K562 (cell line): ENCODE results near the gene OBSCN. TPM values are rescaled to one million over a fixed set of nuclear protein-coding genes. Genes with fewer than 3 reads are reported as not detected.

Experiments
- ATAC-seq: fragments of 200-7000 bp; cut with Tn5 transposase; 3 replicates; pipeline ENCODE4 v1.9.1; 2020; ENCODE audit warnings: moderate library complexity
- BruUV-seq: library from RNA; stranded (reverse); fragments of 400-500 nt; replicated peaks from 2 replicates; lab custom pipeline; 2021; lab: Mats Ljungman, UMichigan
- CTCF ChIA-PET: fragments of 300-600 bp; formaldehyde crosslinking; extraction: SDS; loops from one replicate; lab custom pipeline; 2021; ENCODE audit warnings: low intra/inter-chr PET ratio; lab: Yijun Ruan, JAX
- POLR2A ChIA-PET: fragments of 300-600, 350-650 bp; sonication (Branson Sonifier 250); formaldehyde crosslinking; extraction: SDS; loops from one replicate; lab custom pipeline; 2021; ENCODE audit warnings: antibody characterized with exemption, inconsistent platforms; lab: Yijun Ruan, JAX
- DNase-seq, 4 experiments: peaks; one replicate each; pipeline versions ENCODE4 v3.0.0 to v3.0.0-alpha.2; 2011 to 2018; ENCODE audit warnings: low spot score in 3 of 4, mixed read lengths in 3 of 4; ENCODE audit errors: extremely low read depth in 1 of 4
- FAIRE-seq: peaks from 2 replicates; lab custom pipeline; 2011; peaks lifted over from hg19 to GRCh38; lab: Jason Lieb, UNC
- H2AFZ ChIP-seq: 2 replicates; pipeline ENCODE4 v1.6.0; 2011; ENCODE audit warnings: low read depth, low read length, control low read depth, inconsistent platforms
- H3K27ac ChIP-seq: fragments of 200-600 bp; 3 replicates; pipeline ENCODE4 v1.8.0; 2011; ENCODE audit warnings: low read depth, mild to moderate bottlenecking, control low read depth, inconsistent platforms, low read length, moderate library complexity, mixed read lengths; ENCODE audit errors: extremely low read depth
- H3K27me3 ChIP-seq, 2 experiments: fragments of 300-600 bp in 1 of 2; 2 replicates in 1 of 2; 3 replicates in 1 of 2; pipeline versions ENCODE4 v1.6.0 to v1.8.0; 2011; ENCODE audit warnings: inconsistent platforms in 2 of 2, low read length in 2 of 2, mild to moderate bottlenecking in 1 of 2, mixed read lengths in 1 of 2, moderate library complexity in 1 of 2; ENCODE audit not compliant: control insufficient read depth in 2 of 2, insufficient read depth in 2 of 2
- H3K36me3 ChIP-seq: fragments of 300-600 bp; 3 replicates; pipeline ENCODE4 v1.8.0; 2011; ENCODE audit warnings: mild to moderate bottlenecking, low read length, inconsistent platforms; ENCODE audit not compliant: control insufficient read depth, insufficient read depth
- H3K4me1 ChIP-seq, 2 experiments: fragments of 200-600 bp in 1 of 2; replicated peaks in 1 of 2; 2 replicates in 1 of 2; 3 replicates in 1 of 2; pipeline versions ENCODE4 v1.5.1 to v1.8.0; 2011; ENCODE audit warnings: inconsistent platforms in 2 of 2, low read length in 2 of 2, mild to moderate bottlenecking in 1 of 2, mixed read lengths in 1 of 2, moderate library complexity in 1 of 2; ENCODE audit not compliant: control insufficient read depth in 2 of 2, insufficient read depth in 2 of 2
- H3K4me2 ChIP-seq: 2 replicates; pipeline ENCODE4 v1.6.1; 2011; ENCODE audit warnings: low read length, control low read depth, inconsistent platforms, mixed read lengths; ENCODE audit not compliant: insufficient read depth
- H3K4me3 ChIP-seq: fragments of 200-600 bp; sonication (generic), shearing (Covaris generic); 2 replicates; pipeline ENCODE4 v1.5.1; 2016; ENCODE audit warnings: control low read depth, inconsistent platforms
- H3K79me2 ChIP-seq: fragments of 200-600 bp; 3 replicates; pipeline ENCODE4 v1.8.0; 2011; ENCODE audit warnings: low read length, inconsistent platforms; ENCODE audit not compliant: control insufficient read depth, insufficient read depth
- H3K9ac ChIP-seq, 2 experiments: 2 replicates each; pipeline versions ENCODE4 v1.6.0 to v1.6.1; 2011; ENCODE audit warnings: low read depth in 2 of 2, low read length in 2 of 2, control low read depth in 1 of 2, inconsistent platforms in 1 of 2, mild to moderate bottlenecking in 1 of 2, mixed read lengths in 1 of 2; ENCODE audit not compliant: insufficient read depth in 1 of 2
- H3K9me1 ChIP-seq: one replicate; pipeline ENCODE4 v1.6.0; 2011; ENCODE audit warnings: inconsistent platforms, mild to moderate bottlenecking, low read length, moderate library complexity; ENCODE audit not compliant: control insufficient read depth, insufficient read depth
- H3K9me3 ChIP-seq: replicated peaks from 2 replicates; pipeline ENCODE4 v1.5.1; 2011; ENCODE audit warnings: low read depth, low read length, inconsistent platforms; ENCODE audit not compliant: control insufficient read depth, insufficient read depth
- H4K20me1 ChIP-seq: replicated peaks from 2 replicates; pipeline ENCODE4 v1.6.1; 2011; ENCODE audit warnings: low read length, inconsistent platforms, mixed read lengths; ENCODE audit not compliant: control insufficient read depth, insufficient read depth
- CTCF ChIP-seq, 3 experiments: IDR thresholded peaks in 2 of 3; conservative IDR thresholded peaks in 1 of 3; 2 replicates each; pipeline ENCODE4 v1.5.1; 2011 to 2012; ENCODE audit warnings: low read length in 3 of 3, mild to moderate bottlenecking in 3 of 3, control low read depth in 2 of 3, improper control_type of control experiment in 1 of 3, inconsistent platforms in 1 of 3, low read depth in 1 of 3, mixed read lengths in 1 of 3, moderate library complexity in 1 of 3; ENCODE audit not compliant: insufficient read depth in 2 of 3
- E2F5 ChIP-seq: sonication (generic); formaldehyde crosslinking; IDR thresholded peaks from 2 replicates; pipeline ENCODE4 v1.8.0; 2022; ENCODE audit warnings: mild to moderate bottlenecking, missing genetic modification reagents
- MYBL2 ChIP-seq, 2 experiments: fragments of 450-650 bp in 1 of 2; sonication (generic) in 1 of 2; formaldehyde crosslinking in 1 of 2; IDR thresholded peaks; 2 replicates each; pipeline versions ENCODE4 v1.6.1 to v1.8.1; 2017 to 2022; ENCODE audit warnings: borderline replicate concordance in 1 of 2, inconsistent platforms in 1 of 2, low read depth in 1 of 2, mild to moderate bottlenecking in 1 of 2, missing genetic modification reagents in 1 of 2, moderate library complexity in 1 of 2
- PHB ChIP-seq: fragments of 250-450 bp; sonication (Bioruptor Pico); IDR thresholded peaks from 2 replicates; pipeline ENCODE4 v1.5.0; 2021
- TRIM24 ChIP-seq, 2 experiments: fragments of 450-650 bp; IDR thresholded peaks; 2 replicates each; pipeline ENCODE4 v1.6.1; 2016
- USF1 ChIP-seq: sonication (generic); formaldehyde crosslinking; IDR thresholded peaks from 2 replicates; pipeline ENCODE4 v1.9.0; 2022; ENCODE audit warnings: mild to moderate bottlenecking, missing genetic modification reagents
- ZFP36 ChIP-seq: fragments of 150-350 bp; IDR thresholded peaks from 2 replicates; pipeline ENCODE4 v1.6.1; 2018; ENCODE audit warnings: low read length, low read depth; ENCODE audit not compliant: partially characterized antibody
- ZNF146 ChIP-seq: IDR thresholded peaks from one replicate; pipeline ENCODE4 v1.6.1; 2018; ENCODE audit warnings: missing compliant biosample characterization; ENCODE audit not compliant: unreplicated experiment
- ZNF282 ChIP-seq: sonication (generic); formaldehyde crosslinking; IDR thresholded peaks from 2 replicates; pipeline ENCODE4 v1.8.1; 2023; ENCODE audit warnings: missing genetic modification reagents
- WGBS: fragments of 100-300 bp; shearing (Covaris generic); methylation state at CpG from one replicate; pipeline ENCODE4 v1.1.6; 2016; ENCODE audit warnings: low coverage, mixed read lengths; ENCODE audit not compliant: insufficient coverage; ENCODE audit errors: missing lambda C conversion rate; 5-methylcytosine and 5-hydroxymethylcytosine counted together
- in situ Hi-C: fragments of 300-500 bp; cut with MboI; formaldehyde crosslinking; loops from 4 replicates; pipeline ENCODE4 v1.15.0; 2018; ENCODE audit warnings: inconsistent platforms, mixed read lengths
- intact Hi-C: fragments of 100-400 bp; cut with micrococcal nuclease; formaldehyde crosslinking; loops from 2 replicates; pipeline ENCODE4 v1.14.2; 2022
- polyA plus RNA-seq, 8 experiments: library from polyadenylated mRNA; depleted of rRNA in 4 of 8; stranded (reverse) in 5 of 8; unstranded in 3 of 8; fragments of >200 nt; fragmentation: Nextera tagmentation in 2 of 8; fragmentation: Illumina TruSeq in 1 of 8; extraction: Ambion mirVana in 2 of 8; extraction: Trizol in 1 of 8; gene quantifications; 2 replicates each; pipeline versions ENCODE4 v1.2.1 to v1.2.3, GENCODE V29; 2011 to 2014; ENCODE audit warnings: inconsistent platforms in 1 of 8, missing spikeins in 1 of 8
- total RNA-seq, 7 experiments: library from RNA; depleted of rRNA in 6 of 7; stranded (reverse); fragments of >200 nt in 6 of 7; fragmentation: Illumina TruSeq in 2 of 7; extraction: Trizol in 2 of 7; gene quantifications; 2 replicates each; pipeline versions ENCODE4 v1.2.1 to v1.2.3, GENCODE V29; 2011 to 2021; ENCODE audit warnings: low replicate concordance in 1 of 7

The OBSCN gene
- total and polyA plus RNA-seq, 9 of the 15 experiments (the other 6 are each of a cell fraction or from before 2014, with no cell fraction given), result 0.18 to 19.7 (median 3.6) TPM

- DNase-seq, result no peak
- H2AFZ ChIP-seq, result peak overlapping the region; percentile 90; the same call in 1 of the 2 replicates
- no TSS peak for BruUV-seq
- no peak for FAIRE-seq
- in situ Hi-C loops, result no loop called here
- TF ChIP-seq ZFP36 (peak; percentile 14), CTCF (IDR thresholded peaks at IDR 0.05 in 2 of 3, conservative IDR thresholded peaks at IDR 0.05 in 1 of 3; ENCODE audit: insufficient read depth in 2 of 3, low read depth in 1 of 3, low read length in 3 of 3) (peak in 1 of 3 experiments; percentile 2; a peak in 1 of 6 replicates), E2F5 (0 out of 2 replicates have a peak, but pooled peaks have one; percentile 27), ZNF282 (CRISPR knock-in tag) (0 out of 2 replicates have a peak, but pooled peaks have one; percentile 67), MYBL2 (IDR thresholded peaks at IDR 0.05; ENCODE audit: low read depth) (no peak), MYBL2 (CRISPR knock-in tag; IDR thresholded peaks at IDR 0.05; ENCODE audit: borderline replicate concordance) (0 out of 2 replicates have a peak, but pooled peaks have one; percentile 48), USF1 (CRISPR knock-in tag) (peak; percentile 7; the same call in 1 of the 2 replicates), TRIM24 (IDR thresholded peaks at IDR 0.05) (no peak), ZNF146 (no peak), PHB (CRISPR knock-in tag) (0 out of 2 replicates have a peak, but pooled peaks have one; percentile 8)
- TF ChIP-seq, all 486 proteins: peak for 7
- Histone ChIP-seq H3K9ac (peak overlapping the region; percentile 63 to 96; a peak in 3 of 4 replicates), H3K27me3 (no peaks in the 10 kb centered on the region), H3K27ac (no peak overlapping the region), H3K79me2 (peaks cover 2% of the 10 kb centered on the region; the same call in 1 of the 3 replicates), H3K4me2 (peak overlapping the region; percentile 88), H3K9me3 (no peaks in the 10 kb centered on the region), H4K20me1 (no peaks in the 10 kb centered on the region; the same call in 1 of the 2 replicates), H3K9me1 (peaks cover 6% of the 10 kb centered on the region), H3K36me3 (peaks cover 7% of the 10 kb centered on the region; the same call in 1 of the 3 replicates), H3K4me3 (peak overlapping the region; percentile 54; the same call in 1 of the 2 replicates), H3K4me1 (peaks cover 5 to 73% of the 10 kb centered on the region in 2 experiments; a peak in 3 of 5 replicates)
- ChIA-PET CTCF (no interaction called here), POLR2A (interaction anchor here (0.9 to 2.3 kb wide), 5 partner anchors 9 to 183 kb away, joined by 3 to 10 read pairs (median 3); a partner anchor contains a TSS)
- 89% methylated on average over 25 of the region's 25 CpGs for WGBS
- no peak for ATAC-seq
- intact Hi-C loops, result no loop called here
Observed at GRCh38 chr1:228274452-228275178, 66.8 kb downstream of the OBSCN start.
